DND-41 (cell line): ENCODE data around the gene ADAMTS12.

ENCODE experiments used
- CTCF ChIP-seq: IDR thresholded peaks from 2 replicates; pipeline ENCODE4 v1.5.1; 2012; ENCODE audit warnings: borderline replicate concordance, low read length, moderate library complexity, mild to moderate bottlenecking; ENCODE audit not compliant: poor library complexity, severe bottlenecking; ENCODE audit errors: extremely low read depth
- EZH2 ChIP-seq: IDR thresholded peaks from 3 replicates; pipeline ENCODE4 v1.6.1; 2012; ENCODE audit warnings: borderline replicate concordance, low read depth, mild to moderate bottlenecking, moderate library complexity, low read length, inconsistent platforms; ENCODE audit not compliant: severe bottlenecking

- TF ChIP-seq EZH2 = no peak
- TF ChIP-seq CTCF = no peak
These were observed 166.0 kb downstream of the ADAMTS12 start for GRCh38 chr5:33725806-33726205.
